HEK293 (cell line): ENCODE measurements around the gene NSUN6.

ENCODE experiments used
- GFI1B ChIP-seq: fragments of 450-650 bp; formaldehyde crosslinking; IDR thresholded peaks from 2 replicates; pipeline ENCODE4 v1.5.1; 2016; ENCODE audit warnings: missing biosample characterization, missing genetic modification characterization
- KLF17 ChIP-seq: fragments of 450-650 bp; formaldehyde crosslinking; IDR thresholded peaks from 2 replicates; pipeline ENCODE4 v1.5.1; 2016; ENCODE audit warnings: missing biosample characterization, missing genetic modification characterization
- MEIS1 ChIP-seq: sonication (generic); formaldehyde crosslinking; IDR thresholded peaks from 2 replicates; pipeline ENCODE4 v1.8.1; 2022; ENCODE audit warnings: missing genetic modification reagents, mild to moderate bottlenecking, borderline replicate concordance
- MZF1 ChIP-seq: fragments of 450-650 bp; formaldehyde crosslinking; IDR thresholded peaks from 2 replicates; pipeline ENCODE4 v1.5.1; 2017; ENCODE audit warnings: missing biosample characterization, missing genetic modification characterization, borderline replicate concordance
- RBAK ChIP-seq: fragments of 450-650 bp; formaldehyde crosslinking; IDR thresholded peaks from 2 replicates; pipeline ENCODE4 v1.5.1; 2016; ENCODE audit warnings: missing biosample characterization, missing genetic modification characterization
- REPIN1 ChIP-seq: fragments of 450-650 bp; formaldehyde crosslinking; IDR thresholded peaks from 2 replicates; pipeline ENCODE4 v1.5.1; 2017; ENCODE audit warnings: missing biosample characterization, missing genetic modification characterization, low read depth
- SCRT2 ChIP-seq: fragments of 450-650 bp; formaldehyde crosslinking; IDR thresholded peaks from 2 replicates; pipeline ENCODE4 v1.5.1; 2016; ENCODE audit warnings: missing biosample characterization, missing genetic modification characterization
- TSHZ1 ChIP-seq: fragments of 450-650 bp; formaldehyde crosslinking; IDR thresholded peaks from 2 replicates; pipeline ENCODE4 v1.5.1; 2016; ENCODE audit warnings: missing biosample characterization, missing genetic modification characterization, borderline replicate concordance
- ZBTB7A ChIP-seq: fragments of 450-650 bp; formaldehyde crosslinking; IDR thresholded peaks from 2 replicates; pipeline ENCODE4 v1.5.1; 2016; ENCODE audit warnings: low read depth, missing biosample characterization, missing genetic modification characterization
- ZNF114 ChIP-seq: fragments of 450-650 bp; formaldehyde crosslinking; IDR thresholded peaks from 2 replicates; pipeline ENCODE4 v1.5.0; 2017; ENCODE audit warnings: missing biosample characterization, missing genetic modification characterization
- ZNF133 ChIP-seq: fragments of 450-650 bp; formaldehyde crosslinking; IDR thresholded peaks from 2 replicates; pipeline ENCODE4 v1.5.1; 2016; ENCODE audit warnings: missing biosample characterization, missing genetic modification characterization
- ZNF138 ChIP-seq: fragments of 450-650 bp; formaldehyde crosslinking; IDR thresholded peaks from 2 replicates; pipeline ENCODE4 v1.5.1; 2016; ENCODE audit warnings: missing biosample characterization, missing genetic modification characterization, borderline replicate concordance
- ZNF140 ChIP-seq: fragments of 450-650 bp; formaldehyde crosslinking; IDR thresholded peaks from 2 replicates; pipeline ENCODE4 v1.5.1; 2016; ENCODE audit warnings: missing biosample characterization, missing genetic modification characterization
- ZNF146 ChIP-seq: fragments of 450-650 bp; formaldehyde crosslinking; IDR thresholded peaks from 2 replicates; pipeline ENCODE4 v1.5.1; 2016; ENCODE audit warnings: missing biosample characterization, missing genetic modification characterization
- ZNF169 ChIP-seq: fragments of 450-650 bp; formaldehyde crosslinking; IDR thresholded peaks from 2 replicates; pipeline ENCODE4 v1.5.1; 2016; ENCODE audit warnings: missing biosample characterization, missing genetic modification characterization
- ZNF174 ChIP-seq: fragments of 450-650 bp; formaldehyde crosslinking; IDR thresholded peaks from 2 replicates; pipeline ENCODE4 v1.5.0; 2017; ENCODE audit warnings: missing biosample characterization, mild to moderate bottlenecking, missing genetic modification characterization
- ZNF175 ChIP-seq: fragments of 450-650 bp; formaldehyde crosslinking; IDR thresholded peaks from 2 replicates; pipeline ENCODE4 v1.5.1; 2016; ENCODE audit warnings: missing biosample characterization, missing genetic modification characterization
- ZNF19 ChIP-seq: fragments of 450-650 bp; formaldehyde crosslinking; IDR thresholded peaks from 2 replicates; pipeline ENCODE4; 2016; ENCODE audit warnings: missing biosample characterization, missing genetic modification characterization, low read depth
- ZNF221 ChIP-seq: fragments of 450-650 bp; formaldehyde crosslinking; IDR thresholded peaks from 2 replicates; pipeline ENCODE4 v1.5.1; 2017; ENCODE audit warnings: missing biosample characterization, missing genetic modification characterization, borderline replicate concordance
- ZNF354C ChIP-seq: fragments of 450-650 bp; formaldehyde crosslinking; IDR thresholded peaks from 2 replicates; pipeline ENCODE4 v1.5.1; 2016; ENCODE audit warnings: missing biosample characterization, missing genetic modification characterization, low read depth, borderline replicate concordance
- ZNF366 ChIP-seq: fragments of 450-650 bp; formaldehyde crosslinking; conservative IDR thresholded peaks from 2 replicates; pipeline ENCODE4 v1.5.1; 2016; ENCODE audit warnings: missing biosample characterization, missing genetic modification characterization
- ZNF37A ChIP-seq: fragments of 450-650 bp; IDR thresholded peaks from 2 replicates; pipeline ENCODE4 v1.5.1; 2018; ENCODE audit warnings: missing biosample characterization, missing genetic modification characterization
- ZNF404 ChIP-seq: fragments of 450-650 bp; formaldehyde crosslinking; IDR thresholded peaks from 2 replicates; pipeline ENCODE4 v1.5.1; 2017; ENCODE audit warnings: missing biosample characterization, missing genetic modification characterization
- ZNF501 ChIP-seq: fragments of 450-650 bp; formaldehyde crosslinking; IDR thresholded peaks from 2 replicates; pipeline ENCODE4 v1.5.1; 2016; ENCODE audit warnings: missing biosample characterization, missing genetic modification characterization
- ZNF514 ChIP-seq: fragments of 450-650 bp; formaldehyde crosslinking; IDR thresholded peaks from 2 replicates; pipeline ENCODE4 v1.5.1; 2016; ENCODE audit warnings: missing biosample characterization, missing genetic modification characterization
- ZNF549 ChIP-seq: fragments of 450-650 bp; IDR thresholded peaks from 2 replicates; pipeline ENCODE4 v1.5.1; 2018; ENCODE audit warnings: missing biosample characterization, missing genetic modification characterization, mild to moderate bottlenecking, inconsistent platforms, moderate library complexity
- ZNF555 ChIP-seq: fragments of 450-650 bp; formaldehyde crosslinking; conservative IDR thresholded peaks from 2 replicates; pipeline ENCODE4 v1.5.1; 2017; ENCODE audit warnings: missing biosample characterization, mild to moderate bottlenecking, missing genetic modification characterization, inconsistent platforms
- ZNF561 ChIP-seq: fragments of 450-650 bp; IDR thresholded peaks from 2 replicates; pipeline ENCODE4 v1.5.1; 2018; ENCODE audit warnings: missing biosample characterization, missing genetic modification characterization, borderline replicate concordance
- ZNF571 ChIP-seq: fragments of 450-650 bp; formaldehyde crosslinking; IDR thresholded peaks from 2 replicates; pipeline ENCODE4 v1.5.0; 2017; ENCODE audit warnings: missing biosample characterization, missing genetic modification characterization
- ZNF596 ChIP-seq: fragments of 450-650 bp; IDR thresholded peaks from 2 replicates; pipeline ENCODE4 v1.5.0; 2018; ENCODE audit warnings: missing biosample characterization, mild to moderate bottlenecking, missing genetic modification characterization, moderate library complexity
- ZNF600 ChIP-seq: fragments of 450-650 bp; formaldehyde crosslinking; IDR thresholded peaks from 2 replicates; pipeline ENCODE4 v1.5.1; 2016; ENCODE audit warnings: missing biosample characterization, missing genetic modification characterization
- ZNF639 ChIP-seq: fragments of 450-650 bp; formaldehyde crosslinking; IDR thresholded peaks from 2 replicates; pipeline ENCODE4 v1.5.1; 2016; ENCODE audit warnings: missing biosample characterization, missing genetic modification characterization
- ZNF677 ChIP-seq: fragments of 450-650 bp; IDR thresholded peaks from 2 replicates; pipeline ENCODE4 v1.5.0; 2018; ENCODE audit warnings: missing biosample characterization, mild to moderate bottlenecking, missing genetic modification characterization, moderate library complexity
- ZNF792 ChIP-seq: fragments of 450-650 bp; formaldehyde crosslinking; IDR thresholded peaks from 2 replicates; pipeline ENCODE4 v1.5.1; 2016; ENCODE audit warnings: missing biosample characterization, missing genetic modification characterization
- ZNF830 ChIP-seq: fragments of 450-650 bp; IDR thresholded peaks from 2 replicates; pipeline ENCODE4 v1.5.0; 2018; ENCODE audit warnings: missing biosample characterization, missing genetic modification characterization, low read depth, mild to moderate bottlenecking, moderate library complexity
- ZXDB ChIP-seq: fragments of 450-650 bp; formaldehyde crosslinking; IDR thresholded peaks from 2 replicates; pipeline ENCODE4 v1.5.1; 2016; ENCODE audit warnings: missing biosample characterization, missing genetic modification characterization

Gene NSUN6

GRCh38 chr10:18607503-18608378 is 43.6 kb downstream of the NSUN6 start (continued):
- TF ChIP-seq TSHZ1 (tag by site-specific recombination) (peak; percentile 13; the same call in 1 of the 2 replicates), ZXDB (tag by site-specific recombination) (no peak), ZNF677 (tag by site-specific recombination) (no peak), MEIS1 (no peak), ZNF600 (tag by site-specific recombination) (no peak), ZNF174 (tag by site-specific recombination) (peak; percentile 76; the same call in 1 of the 2 replicates), REPIN1 (tag by site-specific recombination) (no peak), ZNF571 (tag by site-specific recombination) (no peak), SCRT2 (tag by site-specific recombination) (no peak), ZNF169 (tag by site-specific recombination) (no peak), ZNF37A (tag by site-specific recombination) (peak; percentile 80), ZNF133 (no peak), ZNF404 (tag by site-specific recombination) (no peak), ZNF221 (tag by site-specific recombination) (peak; percentile 84; the same call in 1 of the 2 replicates), RBAK (no peak), GFI1B (no peak), ZNF140 (tag by site-specific recombination) (no peak), MZF1 (tag by site-specific recombination) (no peak), ZNF514 (tag by site-specific recombination) (no peak), ZNF354C (tag by site-specific recombination) (no peak), ZNF596 (tag by site-specific recombination) (no peak), ZBTB7A (tag by site-specific recombination) (no peak), ZNF175 (tag by site-specific recombination) (no peak), ZNF830 (tag by site-specific recombination) (peak; percentile 87), ZNF555 (tag by site-specific recombination) (no peak), ZNF366 (tag by site-specific recombination) (no peak), ZNF549 (peak; percentile 64; the same call in 1 of the 2 replicates), ZNF138 (no peak), ZNF114 (tag by site-specific recombination) (no peak), ZNF639 (tag by site-specific recombination) (no peak), ZNF19 (tag by site-specific recombination) (no peak), KLF17 (tag by site-specific recombination) (no peak), ZNF561 (peak; percentile 64; the same call in 1 of the 2 replicates), ZNF146 (tag by site-specific recombination) (no peak), ZNF792 (tag by site-specific recombination) (no peak), ZNF501 (no peak)
